GM23248 (cell line): ENCODE data around the gene ACTG1. TPM values are rescaled to one million over a fixed set of nuclear protein-coding genes. Genes with fewer than 3 reads are reported as not detected.

Experiments used
- DNase-seq: peaks from one replicate; pipeline ENCODE4 v3.0.0-alpha.2; 2015
- H2AFZ ChIP-seq: fragments of 200-600 bp; sonication (generic); 2 replicates; pipeline ENCODE4 v1.6.1; 2016; ENCODE audit warnings: antibody characterized with exemption
- H3F3A ChIP-seq: fragments of 200-600 bp; sonication (generic); 2 replicates; pipeline ENCODE4 v1.6.1; 2016; ENCODE audit warnings: mild to moderate bottlenecking, antibody characterized with exemption, mixed run types; ENCODE audit not compliant: insufficient read depth
- H3K27ac ChIP-seq: fragments of 200-600 bp; sonication (generic); 2 replicates; pipeline ENCODE4 v1.5.1; 2016; ENCODE audit warnings: mild to moderate bottlenecking
- H3K27me3 ChIP-seq: fragments of 200-600 bp; sonication (generic); replicated peaks from 2 replicates; pipeline ENCODE4 v1.6.1; 2016; ENCODE audit warnings: mild to moderate bottlenecking; ENCODE audit not compliant: insufficient read depth
- H3K36me3 ChIP-seq: fragments of 200-600 bp; sonication (generic); 2 replicates; pipeline ENCODE4 v1.6.1; 2016; ENCODE audit warnings: low read depth, mild to moderate bottlenecking
- H3K4me1 ChIP-seq: fragments of 200-600 bp; sonication (generic); 2 replicates; pipeline ENCODE4 v1.6.1; 2016; ENCODE audit warnings: mild to moderate bottlenecking; ENCODE audit not compliant: insufficient read depth
- H3K4me2 ChIP-seq: fragments of 200-600 bp; sonication (generic); one replicate; pipeline ENCODE4 v1.6.1; 2016; ENCODE audit warnings: mild to moderate bottlenecking; ENCODE audit not compliant: unreplicated experiment
- H3K4me3 ChIP-seq: fragments of 200-600 bp; sonication (generic); 2 replicates; pipeline ENCODE4 v1.5.1; 2016; ENCODE audit warnings: mild to moderate bottlenecking
- H3K79me2 ChIP-seq: fragments of 200-600 bp; sonication (generic); 2 replicates; pipeline ENCODE4 v1.6.1; 2016; ENCODE audit warnings: mild to moderate bottlenecking; ENCODE audit not compliant: insufficient read depth
- H3K9ac ChIP-seq: fragments of 200-600 bp; sonication (generic); 2 replicates; pipeline ENCODE4 v1.6.1; 2016; ENCODE audit warnings: mild to moderate bottlenecking
- H3K9me2 ChIP-seq: fragments of 200-600 bp; sonication (generic); 2 replicates; pipeline ENCODE4 v1.6.1; 2016; ENCODE audit warnings: mixed run types, mild to moderate bottlenecking, moderate library complexity; ENCODE audit not compliant: insufficient read depth
- H3K9me3 ChIP-seq: fragments of 200-600 bp; sonication (generic); one replicate; pipeline ENCODE4 v1.6.1; 2017; ENCODE audit warnings: low read depth
- H4K20me1 ChIP-seq: fragments of 200-600 bp; sonication (generic); 2 replicates; pipeline ENCODE4 v1.6.0; 2016; ENCODE audit not compliant: insufficient read depth
- EZH2 ChIP-seq: fragments of 200-600 bp; sonication (generic); IDR thresholded peaks from 2 replicates; pipeline ENCODE4 v1.6.1; 2018; ENCODE audit warnings: antibody characterized with exemption, mild to moderate bottlenecking; ENCODE audit not compliant: insufficient read depth, poor library complexity, severe bottlenecking
- EZH2phosphoT487 ChIP-seq: fragments of 200-600 bp; sonication (generic); IDR thresholded peaks from 2 replicates; pipeline ENCODE4 v1.6.1; 2018; ENCODE audit warnings: antibody characterized with exemption, moderate library complexity, mild to moderate bottlenecking, low read depth; ENCODE audit not compliant: insufficient read depth
- WGBS, 2 experiments: methylation state at CpG; one replicate each; pipeline ENCODE4 v1.1.6; 2015 to 2017; ENCODE audit warnings: low lambda C conversion rate in 2 of 2, low coverage in 1 of 2; ENCODE audit errors: missing lambda C conversion rate in 2 of 2; 5-methylcytosine and 5-hydroxymethylcytosine counted together
- in situ Hi-C: fragments of 300-500 bp; cut with MboI; formaldehyde crosslinking; loops from 2 replicates; pipeline ENCODE4 v1.15.0; 2020
- polyA plus RNA-seq: library from polyadenylated mRNA; unstranded; fragments of >200 nt; fragmentation: Nextera tagmentation; extraction: Ambion mirVana; gene quantifications from 2 replicates; pipeline ENCODE4 v1.2.1, GENCODE V29; 2016
- total RNA-seq: library from RNA; depleted of rRNA; stranded (reverse); fragments of >200 nt; shearing (Covaris generic); gene quantifications from 2 replicates; pipeline ENCODE4 v1.2.3, GENCODE V29; 2014

The ACTG1 gene
- total and polyA plus RNA-seq, 2 experiments from 2014 or later: 3,778 to 9,349 TPM

- Histone ChIP-seq H3K27me3 (no peaks in the 10 kb centered on the region), H3K4me2 (peak overlapping the region; percentile 69), H3K4me1 (no peaks in the 10 kb centered on the region), H3K36me3 (no peaks in the 10 kb centered on the region), H3K9me2 (no peaks in the 10 kb centered on the region), H2AFZ (peak overlapping the region; percentile 83), H3K79me2 (no peaks in the 10 kb centered on the region), H3K4me3 (peak overlapping the region; percentile 64), H3K9me3 (no peaks in the 10 kb centered on the region), H3K9ac (no peak overlapping the region), H3K27ac (no peak overlapping the region), H3F3A (no peaks in the 10 kb centered on the region; the same call in 1 of the 2 replicates), H4K20me1 (no peaks in the 10 kb centered on the region)
- DNase-seq: no peak
- TF ChIP-seq EZH2 (no peak), EZH2phosphoT487 (no peak)
- WGBS, 2 experiments: 22% methylated on average over 28 to 29 of the region's 32 CpGs
- in situ Hi-C loops: no loop called here
Measured at GRCh38 chr17:81483862-81484194, 28.8 kb downstream of the ACTG1 start.

- Histone ChIP-seq H3K36me3 (no peaks in the 10 kb centered on the region), H3K4me2 (peak overlapping the region; percentile 69), H3K9me3 (no peaks in the 10 kb centered on the region), H3K4me3 (no peak overlapping the region), H3K9ac (no peak overlapping the region), H3F3A (no peaks in the 10 kb centered on the region; the same call in 1 of the 2 replicates), H4K20me1 (no peaks in the 10 kb centered on the region), H3K79me2 (no peaks in the 10 kb centered on the region), H2AFZ (no peak overlapping the region), H3K4me1 (no peaks in the 10 kb centered on the region), H3K27me3 (no peaks in the 10 kb centered on the region), H3K27ac (no peak overlapping the region), H3K9me2 (no peaks in the 10 kb centered on the region)
- DNase-seq: no peak
- WGBS, 2 experiments: 88 to 90% methylated on average over 26 to 29 of the region's 29 CpGs
- in situ Hi-C loops: no loop called here
- TF ChIP-seq EZH2 (no peak), EZH2phosphoT487 (no peak)
Measured at GRCh38 chr17:81483085-81483861, 29.3 kb downstream of the ACTG1 start.

- TF ChIP-seq EZH2phosphoT487 (no peak), EZH2 (no peak)
- in situ Hi-C loops: no loop called here
- no peak overlapping the region for H3K27ac ChIP-seq
Measured at GRCh38 chr17:81482673-81483072, 29.9 kb downstream of the ACTG1 start.

GRCh38 chr17:81481815-81482505, 30.6 kb downstream of the ACTG1 start:
- in situ Hi-C loops: no loop called here
- peak overlapping the region; percentile 58 for H3K4me3 ChIP-seq
- TF ChIP-seq EZH2phosphoT487: no peak
- no peak for TF ChIP-seq EZH2

More at GRCh38 chr17:81482673-81483072, 29.9 kb downstream of the ACTG1 start:
- WGBS, 2 experiments: 88 to 91% methylated on average over 11 of the region's 11 CpGs
- Histone ChIP-seq H4K20me1 (no peaks in the 10 kb centered on the region), H3K9me2 (no peaks in the 10 kb centered on the region), H3K4me2 (no peak overlapping the region), H3K9ac (no peak overlapping the region), H3K9me3 (no peaks in the 10 kb centered on the region), H2AFZ (no peak overlapping the region), H3K27me3 (no peaks in the 10 kb centered on the region), H3F3A (no peaks in the 10 kb centered on the region; the same call in 1 of the 2 replicates), H3K79me2 (no peaks in the 10 kb centered on the region), H3K4me3 (no peak overlapping the region), H3K36me3 (no peaks in the 10 kb centered on the region), H3K4me1 (no peaks in the 10 kb centered on the region)
- no peak for DNase-seq

More at GRCh38 chr17:81481815-81482505, 30.6 kb downstream of the ACTG1 start:
- 66 to 68% methylated on average over 18 of the region's 18 CpGs for WGBS, 2 experiments
- H3K9ac ChIP-seq: no peak overlapping the region
- H3K27me3 ChIP-seq: no peaks in the 10 kb centered on the region
- H2AFZ ChIP-seq: peak overlapping the region; percentile 66
- no peaks in the 10 kb centered on the region for H3K4me1 ChIP-seq
- no peaks in the 10 kb centered on the region for H3K36me3 ChIP-seq
- H3K4me2 ChIP-seq: peak overlapping the region; percentile 66
- H3K27ac ChIP-seq: no peak overlapping the region
- no peaks in the 10 kb centered on the region for H3K9me3 ChIP-seq
- no peaks in the 10 kb centered on the region for H3K79me2 ChIP-seq
- no peaks in the 10 kb centered on the region for H4K20me1 ChIP-seq
- DNase-seq: no peak
- no peaks in the 10 kb centered on the region for H3K9me2 ChIP-seq
- no peaks in the 10 kb centered on the region; the same call in 1 of the 2 replicates for H3F3A ChIP-seq
